H9 (cell line): Measurements from ENCODE around the gene ANKH. TPM values are rescaled to one million over a fixed set of nuclear protein-coding genes. Genes with fewer than 3 reads are reported as not detected.

Experiments
- DNase-seq: peaks from one replicate; pipeline ENCODE4 v3.0.0-alpha.2; 2017
- H2AFZ ChIP-seq: one replicate; pipeline ENCODE4 v1.6.1; 2013; ENCODE audit warnings: mild to moderate bottlenecking, low read length, control low read depth, moderate library complexity
- H2AK5ac ChIP-seq: 2 replicates; pipeline ENCODE4 v1.6.1; 2013; ENCODE audit warnings: low read length, control low read depth, mixed read lengths; ENCODE audit not compliant: insufficient read length
- H2BK120ac ChIP-seq: one replicate; pipeline ENCODE4 v1.6.1; 2013; ENCODE audit warnings: low read depth, mild to moderate bottlenecking, low read length, control low read depth, inconsistent platforms; ENCODE audit not compliant: poor library complexity, severe bottlenecking
- H2BK12ac ChIP-seq: 2 replicates; pipeline ENCODE4 v1.6.1; 2013; ENCODE audit warnings: low read length, control low read depth, mixed read lengths, low read depth; ENCODE audit not compliant: insufficient read length
- H2BK15ac ChIP-seq: 2 replicates; pipeline ENCODE4 v1.6.1; 2013; ENCODE audit warnings: low read depth, low read length, control low read depth
- H2BK20ac ChIP-seq: one replicate; pipeline ENCODE4 v1.6.1; 2013; ENCODE audit warnings: low read depth, mild to moderate bottlenecking, low read length, control low read depth, inconsistent platforms; ENCODE audit not compliant: poor library complexity, severe bottlenecking
- H2BK5ac ChIP-seq: 2 replicates; pipeline ENCODE4 v1.6.1; 2013; ENCODE audit warnings: low read length, control low read depth, mixed read lengths; ENCODE audit not compliant: insufficient read length
- H3K14ac ChIP-seq: 2 replicates; pipeline ENCODE4 v1.6.1; 2013; ENCODE audit warnings: low read length, control low read depth; ENCODE audit not compliant: insufficient read depth
- H3K18ac ChIP-seq: 2 replicates; pipeline ENCODE4 v1.6.1; 2013; ENCODE audit warnings: low read depth, mild to moderate bottlenecking, mixed read lengths, low read length, control low read depth; ENCODE audit not compliant: insufficient read length
- H3K23ac ChIP-seq: 2 replicates; pipeline ENCODE4 v1.6.1; 2013; ENCODE audit warnings: low read length, control low read depth, mixed read lengths, low read depth; ENCODE audit not compliant: insufficient read length
- H3K23me2 ChIP-seq: 2 replicates; pipeline ENCODE4 v1.6.1; 2013; ENCODE audit warnings: low read depth, mild to moderate bottlenecking, mixed read lengths, low read length, control low read depth; ENCODE audit not compliant: insufficient read length, poor library complexity, severe bottlenecking
- H3K27ac ChIP-seq: 2 replicates; pipeline ENCODE4 v1.5.1; 2013; ENCODE audit warnings: low read length, control low read depth, mixed read lengths, low read depth; ENCODE audit not compliant: insufficient read length
- H3K27me3 ChIP-seq: 2 replicates; pipeline ENCODE4 v1.6.1; 2013; ENCODE audit warnings: low read length, control low read depth, inconsistent platforms; ENCODE audit not compliant: insufficient read depth
- H3K4ac ChIP-seq: 2 replicates; pipeline ENCODE4 v1.6.1; 2013; ENCODE audit warnings: low read depth, mild to moderate bottlenecking, control low read depth, inconsistent platforms, low read length, moderate library complexity
- H3K4me1 ChIP-seq: 2 replicates; pipeline ENCODE4 v1.6.1; 2013; ENCODE audit warnings: low read length, control low read depth, inconsistent platforms; ENCODE audit not compliant: insufficient read depth
- H3K4me2 ChIP-seq: 2 replicates; pipeline ENCODE4 v1.6.1; 2013; ENCODE audit warnings: low read length, control low read depth, mixed read lengths; ENCODE audit not compliant: insufficient read length, insufficient read depth
- H3K56ac ChIP-seq: 2 replicates; pipeline ENCODE4 v1.6.1; 2013; ENCODE audit warnings: low read depth, mild to moderate bottlenecking, mixed read lengths, low read length, control low read depth; ENCODE audit not compliant: insufficient read length
- H3K79me1 ChIP-seq: 2 replicates; pipeline ENCODE4 v1.6.1; 2013; ENCODE audit warnings: low read depth, mild to moderate bottlenecking, moderate library complexity, low read length, control low read depth, inconsistent platforms; ENCODE audit not compliant: insufficient read depth, poor library complexity, severe bottlenecking
- H3K79me2 ChIP-seq: 2 replicates; pipeline ENCODE4 v1.6.1; 2013; ENCODE audit warnings: low read length, control low read depth, inconsistent platforms; ENCODE audit not compliant: insufficient read depth
- H3K9ac ChIP-seq: 2 replicates; pipeline ENCODE4 v1.6.1; 2013; ENCODE audit warnings: low read length, control low read depth, mixed read lengths; ENCODE audit not compliant: insufficient read length; ENCODE audit errors: extremely low read depth
- H3K9me3 ChIP-seq: one replicate; pipeline ENCODE4 v1.6.1; 2013; ENCODE audit warnings: low read depth, low read length, inconsistent platforms; ENCODE audit not compliant: control insufficient read depth
- H3T11ph ChIP-seq: one replicate; pipeline ENCODE4 v1.6.1; 2013; ENCODE audit warnings: mild to moderate bottlenecking, low read length, control low read depth, inconsistent platforms
- H4K20me1 ChIP-seq: one replicate; pipeline ENCODE4 v1.6.1; 2013; ENCODE audit not compliant: control insufficient read depth, insufficient read length, insufficient read depth
- H4K5ac ChIP-seq: 2 replicates; pipeline ENCODE4 v1.6.1; 2013; ENCODE audit warnings: low read depth, mild to moderate bottlenecking, mixed read lengths, low read length, control low read depth; ENCODE audit not compliant: insufficient read length
- H4K8ac ChIP-seq: replicated peaks from 2 replicates; pipeline ENCODE4 v1.6.1; 2013; ENCODE audit warnings: low read length, control low read depth, mixed read lengths, low read depth; ENCODE audit not compliant: insufficient read length
- H4K91ac ChIP-seq: 2 replicates; pipeline ENCODE4 v1.6.1; 2013; ENCODE audit warnings: low read depth, mild to moderate bottlenecking, moderate library complexity, mixed read lengths, low read length, control low read depth; ENCODE audit not compliant: insufficient read length
- H3K27ac Mint-ChIP-seq, 3 experiments: 2 replicates in 2 of 3; 3 replicates in 1 of 3; pipeline ENCODE4 v1.8.0; 2020 to 2021; ENCODE audit warnings: mixed read lengths in 3 of 3, mild to moderate bottlenecking in 1 of 3, moderate library complexity in 1 of 3
- H3K27me3 Mint-ChIP-seq: 2 replicates; pipeline ENCODE4 v1.8.0; 2021; ENCODE audit warnings: low read depth, mild to moderate bottlenecking, moderate library complexity, mixed read lengths
- H3K36me3 Mint-ChIP-seq, 3 experiments: 2 replicates in 2 of 3; 3 replicates in 1 of 3; pipeline ENCODE4 v1.8.0; 2020 to 2021; ENCODE audit warnings: low read depth in 3 of 3, mixed read lengths in 3 of 3; ENCODE audit not compliant: insufficient read depth in 1 of 3
- H3K4me1 Mint-ChIP-seq, 2 experiments: 2 replicates each; pipeline ENCODE4 v1.8.0; 2020; ENCODE audit warnings: mixed read lengths in 2 of 2
- H3K4me3 Mint-ChIP-seq, 2 experiments: 2 replicates in 1 of 2; 3 replicates in 1 of 2; pipeline ENCODE4 v1.8.0; 2020 to 2021; ENCODE audit warnings: mild to moderate bottlenecking in 2 of 2, mixed read lengths in 2 of 2, moderate library complexity in 1 of 2
- H3K9me3 Mint-ChIP-seq, 2 experiments: 2 replicates in 1 of 2; 3 replicates in 1 of 2; pipeline ENCODE4 v1.8.0; 2020; ENCODE audit warnings: mild to moderate bottlenecking in 2 of 2, mixed read lengths in 2 of 2, moderate library complexity in 1 of 2
- CTCF ChIP-seq: fragments of 200-600 bp; sonication (generic); conservative IDR thresholded peaks from 3 replicates; pipeline ENCODE4 v1.8.0; 2021; ENCODE audit warnings: antibody characterized with exemption, mild to moderate bottlenecking
- WGBS: extraction: QIAGEN DNeasy Blood & Tissue Kit; methylation state at CpG from one replicate; pipeline ENCODE4 v1.1.7; 2013; ENCODE audit warnings: missing lambda C conversion rate, low lambda C conversion rate, mixed read lengths; ENCODE audit not compliant: insufficient read length; ENCODE audit errors: extremely low coverage; 5-methylcytosine and 5-hydroxymethylcytosine counted together
- total RNA-seq: library from RNA; stranded (reverse); gene quantifications from 2 replicates; pipeline ENCODE4 v1.2.1, GENCODE V29; 2021

Gene ANKH
- total RNA-seq, 1 experiment from 2014 or later: 9.6 TPM

DNA sequence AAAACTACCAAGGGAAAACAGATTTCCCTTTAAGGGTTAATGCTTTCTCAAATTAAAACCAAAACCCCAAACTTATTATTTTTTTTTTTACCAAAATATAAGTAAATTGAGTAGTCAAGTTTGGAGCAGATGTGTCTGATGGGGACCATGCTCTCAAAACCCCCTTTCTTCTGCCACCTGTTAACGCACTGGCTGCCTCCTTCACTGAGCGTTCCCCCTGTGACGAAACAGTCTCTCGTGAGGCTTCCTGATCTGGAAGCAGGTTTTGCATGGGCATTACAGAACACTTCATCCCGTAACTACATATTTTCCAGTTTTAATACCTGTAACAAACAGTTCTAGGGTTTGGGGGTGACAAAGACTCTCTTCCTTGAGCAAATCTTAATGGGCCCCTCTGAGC lies 59.4 kb downstream of the ANKH start:
- DNase-seq: no peak
- Histone ChIP-seq H3K79me1 (no peaks in the 10 kb centered on the region), H2BK12ac (no peak overlapping the region), H2BK20ac (no peak overlapping the region), H3K79me2 (no peaks in the 10 kb centered on the region), H2AK5ac (no peak overlapping the region), H2BK120ac (no peak overlapping the region), H3K9ac (no peak overlapping the region), H3K14ac (no peak overlapping the region), H3K9me3 (no peaks in the 10 kb centered on the region), H4K8ac (no peak overlapping the region), H3K18ac (no peak overlapping the region), H3K56ac (no peak overlapping the region), H3T11ph (no peak overlapping the region), H3K4me2 (no peak overlapping the region), H3K4ac (no peak overlapping the region), H3K4me1 (no peaks in the 10 kb centered on the region), H3K23me2 (no peaks in the 10 kb centered on the region), H3K27ac (no peak overlapping the region), H3K27me3 (no peaks in the 10 kb centered on the region), H2BK15ac (no peak overlapping the region), H2AFZ (no peak overlapping the region), H4K20me1 (no peaks in the 10 kb centered on the region), H4K91ac (no peak overlapping the region), H4K5ac (no peak overlapping the region), H2BK5ac (no peak overlapping the region), H3K23ac (no peak overlapping the region)
- Mint-ChIP-seq H3K27me3 (no peaks in the 10 kb centered on the region), H3K9me3 (no peaks in the 10 kb centered on the region; a peak in 1 of 5 replicates), H3K36me3 (peaks cover 0 to 2% (median 0%) of the 10 kb centered on the region in 3 experiments; a peak in 1 of 7 replicates), H3K4me1 (no peaks in the 10 kb centered on the region), H3K4me3 (no peak overlapping the region), H3K27ac (no peak overlapping the region)
- no CpG with 5 or more reads among the region's 5 CpGs for WGBS
- TF ChIP-seq CTCF: no peak
